Ishikawa (cell line): Measurements from ENCODE around the gene SLC36A1.

ENCODE experiments used
- CEBPB ChIP-seq: IDR thresholded peaks from 2 replicates; pipeline ENCODE4 v1.6.1; 2012
- CREB1 ChIP-seq: IDR thresholded peaks from 2 replicates; pipeline ENCODE4 v1.6.1; 2012; ENCODE audit warnings: low read depth
- EGR1 ChIP-seq: IDR thresholded peaks from 2 replicates; pipeline ENCODE4 v1.6.1; 2012
- EP300 ChIP-seq: IDR thresholded peaks from 2 replicates; pipeline ENCODE4 v1.6.1; 2012; ENCODE audit warnings: borderline replicate concordance
- FOXM1 ChIP-seq: IDR thresholded peaks from 2 replicates; pipeline ENCODE4 v1.6.1; 2012; ENCODE audit warnings: low read depth, borderline replicate concordance
- MAX ChIP-seq: IDR thresholded peaks from 2 replicates; pipeline ENCODE4 v1.6.1; 2012
- NFIC ChIP-seq: IDR thresholded peaks from 2 replicates; pipeline ENCODE4 v1.6.1; 2012
- RAD21 ChIP-seq: IDR thresholded peaks from 2 replicates; pipeline ENCODE4 v1.6.1; 2012; ENCODE audit warnings: low read depth
- REST ChIP-seq: IDR thresholded peaks from 2 replicates; pipeline ENCODE4 v1.6.1; 2012; ENCODE audit warnings: low read depth, mild to moderate bottlenecking
- TAF1 ChIP-seq: IDR thresholded peaks from 2 replicates; pipeline ENCODE4 v1.6.1; 2012; ENCODE audit warnings: low read depth, mild to moderate bottlenecking
- TCF12 ChIP-seq: IDR thresholded peaks from 2 replicates; pipeline ENCODE4 v1.6.1; 2012; ENCODE audit warnings: low read depth
- TEAD4 ChIP-seq: IDR thresholded peaks from 2 replicates; pipeline ENCODE4 v1.6.1; 2012
- YY1 ChIP-seq: IDR thresholded peaks from 2 replicates; pipeline ENCODE4 v1.6.1; 2012; ENCODE audit warnings: low read depth
- ZBTB7A ChIP-seq: IDR thresholded peaks from 2 replicates; pipeline ENCODE4 v1.6.1; 2012; ENCODE audit warnings: low read depth

GRCh38 chr5:151432210-151432609, 15.2 kb upstream of the SLC36A1 start:
- TF ChIP-seq RAD21 (no peak), TEAD4 (no peak), EP300 (no peak), CEBPB (no peak), ZBTB7A (no peak), REST (no peak), FOXM1 (no peak), YY1 (no peak), EGR1 (no peak), TCF12 (no peak), MAX (no peak), NFIC (no peak), TAF1 (no peak), CREB1 (no peak)
